GM12891 (cell line): ENCODE measurements around the gene SLC7A6.

Source experiments
- DNase-seq: peaks from one replicate; pipeline ENCODE4 v3.0.0; 2011; ENCODE audit warnings: low spot score; ENCODE audit not compliant: insufficient read length
- FAIRE-seq: peaks from 2 replicates; lab custom pipeline; 2011; peaks lifted over from hg19 to GRCh38; lab: Jason Lieb, UNC
- PAX5 ChIP-seq: IDR thresholded peaks from 2 replicates; pipeline ENCODE4 v1.6.1; 2011; ENCODE audit warnings: low read length, moderate library complexity, mild to moderate bottlenecking; ENCODE audit not compliant: insufficient read depth, severe bottlenecking
- POLR2A ChIP-seq: IDR thresholded peaks from 2 replicates; pipeline ENCODE4 v1.6.1; 2011; ENCODE audit warnings: low read depth, low read length, control low read depth
- POLR2AphosphoS5 ChIP-seq: IDR thresholded peaks from 2 replicates; pipeline ENCODE4 v1.6.1; 2011; ENCODE audit warnings: low read depth, low read length, control low read depth
- POU2F2 ChIP-seq: IDR thresholded peaks from 2 replicates; pipeline ENCODE4 v1.6.1; 2011; ENCODE audit warnings: low read depth, mild to moderate bottlenecking, control low read depth, low read length, moderate library complexity
- SPI1 ChIP-seq: IDR thresholded peaks from 2 replicates; pipeline ENCODE4 v1.6.1; 2011; ENCODE audit warnings: low read depth, low read length, control low read depth
- TAF1 ChIP-seq: IDR thresholded peaks from 2 replicates; pipeline ENCODE4 v1.6.1; 2011; ENCODE audit warnings: low read depth, low read length, control low read depth

SLC7A6 gene

DNA sequence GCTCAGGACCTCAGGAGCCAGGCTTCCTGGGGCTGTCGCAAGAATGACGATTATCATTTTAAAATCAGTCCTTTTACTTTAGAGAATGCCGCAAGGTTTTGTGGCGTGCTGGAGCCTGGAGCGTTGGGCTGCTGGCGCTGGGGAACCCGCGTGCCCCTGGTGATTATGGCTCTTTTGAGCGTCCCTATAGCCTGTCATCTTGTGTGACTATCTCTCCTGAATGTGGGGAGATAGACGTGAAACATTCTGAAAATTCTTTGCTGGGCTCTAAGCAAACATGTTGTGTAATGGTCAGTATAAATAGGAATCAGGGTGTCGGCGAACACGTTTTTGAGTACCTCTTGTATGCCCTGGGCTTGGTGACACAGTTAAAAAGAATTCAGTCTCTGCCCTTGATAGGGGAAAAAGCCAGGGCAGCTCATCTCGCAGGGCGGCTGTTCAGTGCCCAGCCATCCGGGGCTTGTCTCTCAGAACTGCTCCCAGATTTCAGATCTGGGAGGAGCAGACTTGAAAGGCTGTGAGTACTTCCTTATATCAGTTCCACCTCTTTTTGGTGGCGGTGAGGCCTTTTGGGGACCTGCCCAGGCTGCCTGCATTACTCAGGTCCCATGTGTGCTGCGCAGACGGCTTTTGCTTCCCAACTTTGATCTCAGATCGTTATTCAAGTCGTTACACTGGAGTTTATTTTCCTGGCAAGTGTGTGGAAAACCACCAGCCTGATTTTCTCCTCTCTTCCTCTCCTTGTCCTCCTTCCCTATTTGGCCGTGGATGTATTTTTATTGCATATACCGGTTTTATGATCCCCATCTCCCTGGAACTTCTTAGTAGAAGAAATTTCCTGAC lies 973 bp downstream of the SLC7A6 start:
- TF ChIP-seq TAF1 = no peak
- no peak for TF ChIP-seq POLR2AphosphoS5
- TF ChIP-seq POLR2A = no peak; the same call in 1 of the 2 replicates
- no peak for TF ChIP-seq SPI1
- peak; percentile 23 for FAIRE-seq
- DNase-seq = no peak

GRCh38 chr16:68267612-68268405 lies 3.5 kb downstream of the SLC7A6 start:
- DNase-seq = no peak
- TF ChIP-seq SPI1 (no peak), PAX5 (no peak), POU2F2 (no peak), POLR2AphosphoS5 (no peak), TAF1 (no peak), POLR2A (no peak)
- no peak for FAIRE-seq

DNA sequence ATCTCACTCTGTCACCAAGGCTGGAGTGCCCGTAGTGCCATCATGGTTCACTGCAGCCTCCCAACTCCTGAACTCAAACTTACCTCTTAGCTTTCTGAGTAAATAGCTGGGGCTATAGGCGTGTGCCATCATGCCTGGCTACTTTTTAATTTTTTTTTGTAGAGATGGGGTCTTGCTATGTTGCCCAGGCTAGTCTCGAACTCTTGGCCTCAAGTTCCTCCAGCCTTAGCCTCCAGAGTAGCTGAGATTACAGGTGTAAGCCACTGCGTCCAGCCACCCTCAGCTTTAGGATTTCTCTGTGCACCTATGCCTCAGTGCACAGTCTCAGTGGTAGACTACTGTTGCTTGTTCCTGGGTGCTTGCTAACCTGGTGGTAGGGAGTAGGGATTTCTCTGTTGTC lies 5.5 kb downstream of the SLC7A6 start:
- DNase-seq (no peak), FAIRE-seq (no peak)
- TF ChIP-seq TAF1 (no peak), POLR2AphosphoS5 (no peak), POU2F2 (no peak), PAX5 (no peak), POLR2A (no peak)

- DNase-seq (no peak), FAIRE-seq (no peak)
- TF ChIP-seq POLR2AphosphoS5 (no peak), POU2F2 (no peak), POLR2A (no peak)
Observed at GRCh38 chr16:68270353-68270752, 6.0 kb downstream of the SLC7A6 start.

- FAIRE-seq = peak; percentile 52
- no peak for DNase-seq
Observed at GRCh38 chr16:68272507-68273209, 8.3 kb downstream of the SLC7A6 start.

DNA sequence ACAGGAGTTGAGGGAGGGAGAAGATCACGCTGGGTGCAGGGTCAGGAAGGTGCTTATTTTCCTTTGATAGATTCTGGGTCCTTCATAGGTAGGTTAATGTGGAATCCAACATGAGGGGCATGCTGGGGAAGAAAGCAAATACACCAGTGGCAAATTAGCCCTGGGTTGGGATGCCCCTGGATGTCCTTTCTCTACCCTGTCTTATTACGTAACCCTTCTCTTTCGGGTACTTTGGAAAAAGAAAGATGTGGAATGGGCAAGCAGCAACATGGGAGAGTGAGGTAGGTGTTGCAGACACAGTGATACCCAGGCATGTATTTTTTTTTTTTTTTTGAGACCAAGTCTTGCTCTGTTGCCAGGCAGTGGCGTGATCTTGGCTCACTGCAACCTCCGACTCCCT lies 9.1 kb downstream of the SLC7A6 start:
- DNase-seq = no peak
- no peak for TF ChIP-seq SPI1
- TF ChIP-seq POLR2AphosphoS5 = no peak
- no peak for TF ChIP-seq POU2F2
- TF ChIP-seq POLR2A = no peak
- TF ChIP-seq TAF1 = no peak
- no peak for TF ChIP-seq PAX5

More at GRCh38 chr16:68272507-68273209, 8.3 kb downstream of the SLC7A6 start:
- no peak for TF ChIP-seq SPI1
- no peak for TF ChIP-seq TAF1
- no peak for TF ChIP-seq PAX5
- no peak for TF ChIP-seq POLR2A
- TF ChIP-seq POLR2AphosphoS5 = no peak
- no peak for TF ChIP-seq POU2F2

DNA sequence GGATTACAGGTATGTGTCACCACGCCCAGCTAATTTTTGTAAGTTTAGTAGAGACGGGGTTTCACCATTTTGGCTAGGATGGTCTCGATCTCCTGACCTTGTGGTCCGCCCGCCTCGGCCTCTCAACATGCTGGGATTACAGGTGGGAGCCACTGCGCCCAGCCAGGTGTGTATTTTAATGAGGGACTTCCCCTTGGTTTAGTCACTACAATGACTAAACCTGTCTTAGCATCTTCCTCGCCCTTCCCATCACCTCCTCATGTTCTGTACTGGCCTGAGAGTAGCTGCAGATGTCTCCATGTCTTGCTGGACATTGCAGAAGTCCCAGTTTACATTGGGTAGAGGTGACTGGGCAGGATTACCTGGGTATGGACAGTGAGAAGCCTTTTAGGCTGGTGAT lies 9.6 kb downstream of the SLC7A6 start:
- FAIRE-seq (peak; percentile 69), DNase-seq (no peak)
- TF ChIP-seq POLR2A = no peak
- no peak for TF ChIP-seq POU2F2
- no peak for TF ChIP-seq PAX5
- no peak for TF ChIP-seq POLR2AphosphoS5
- no peak for TF ChIP-seq TAF1
- TF ChIP-seq SPI1 = no peak

More for the DNA sequence above, 9.1 kb downstream of the SLC7A6 start:
- FAIRE-seq = no peak

GRCh38 chr16:68274441-68274840 lies 10.1 kb downstream of the SLC7A6 start:
- TF ChIP-seq POU2F2 (0 out of 2 replicates have a peak, but pooled peaks have one; percentile 9), TAF1 (no peak), POLR2AphosphoS5 (no peak), PAX5 (no peak), POLR2A (no peak; the same call in 1 of the 2 replicates), SPI1 (0 out of 2 replicates have a peak, but pooled peaks have one; percentile 14)
- no peak for DNase-seq
- peak; percentile 51 for FAIRE-seq
